ENCODE results near the gene PPP6R1. TPM values are rescaled to one million over a fixed set of nuclear protein-coding genes. Genes with fewer than 3 reads are reported as not detected.

The PPP6R1 gene
- total RNA-seq, 1 experiment from 2014 or later = 79.7 TPM

DNA sequence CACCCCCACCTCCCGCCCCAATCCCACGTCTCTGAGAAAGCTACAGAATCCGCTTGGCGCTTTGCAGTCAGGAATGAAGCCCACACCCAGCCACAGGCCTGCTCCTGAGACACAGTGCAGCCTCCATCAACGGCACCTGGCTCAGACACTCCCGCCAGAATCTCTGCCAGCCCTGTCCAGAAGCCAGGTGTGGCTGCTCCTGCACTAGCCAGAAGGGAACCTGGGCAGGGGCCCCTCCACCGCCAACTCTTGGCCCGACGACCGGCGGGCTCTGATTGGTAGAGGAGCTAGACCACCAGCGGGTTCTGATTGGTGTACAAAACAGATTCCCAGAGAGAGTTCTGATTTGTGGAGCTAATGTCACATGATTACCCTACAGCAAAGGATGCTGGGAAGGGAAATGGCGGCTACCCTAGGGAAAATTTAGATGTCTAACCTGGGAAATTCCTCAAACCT is 2.9 kb upstream of the PPP6R1 start:
- TF ChIP-seq, protein P1, sequence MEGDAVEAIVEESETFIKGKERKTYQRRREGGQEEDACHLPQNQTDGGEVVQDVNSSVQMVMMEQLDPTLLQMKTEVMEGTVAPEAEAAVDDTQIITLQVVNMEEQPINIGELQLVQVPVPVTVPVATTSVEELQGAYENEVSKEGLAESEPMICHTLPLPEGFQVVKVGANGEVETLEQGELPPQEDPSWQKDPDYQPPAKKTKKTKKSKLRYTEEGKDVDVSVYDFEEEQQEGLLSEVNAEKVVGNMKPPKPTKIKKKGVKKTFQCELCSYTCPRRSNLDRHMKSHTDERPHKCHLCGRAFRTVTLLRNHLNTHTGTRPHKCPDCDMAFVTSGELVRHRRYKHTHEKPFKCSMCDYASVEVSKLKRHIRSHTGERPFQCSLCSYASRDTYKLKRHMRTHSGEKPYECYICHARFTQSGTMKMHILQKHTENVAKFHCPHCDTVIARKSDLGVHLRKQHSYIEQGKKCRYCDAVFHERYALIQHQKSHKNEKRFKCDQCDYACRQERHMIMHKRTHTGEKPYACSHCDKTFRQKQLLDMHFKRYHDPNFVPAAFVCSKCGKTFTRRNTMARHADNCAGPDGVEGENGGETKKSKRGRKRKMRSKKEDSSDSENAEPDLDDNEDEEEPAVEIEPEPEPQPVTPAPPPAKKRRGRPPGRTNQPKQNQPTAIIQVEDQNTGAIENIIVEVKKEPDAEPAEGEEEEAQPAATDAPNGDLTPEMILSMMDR (conservative IDR thresholded peaks at IDR 0.05) = no peak
- Histone ChIP-seq H3K4me2 (ENCODE audit: insufficient read depth, insufficient read length, low read length) (no peak overlapping the region), H3K27me3 (ENCODE audit: insufficient read depth, low read length) (no peaks in the 10 kb centered on the region), H3K79me2 (ENCODE audit: insufficient read depth, low read length) (peaks cover 14% of the 10 kb centered on the region; the same call in 1 of the 2 replicates), H2BK120ac (ENCODE audit: low read depth, low read length, poor library complexity, severe bottlenecking) (no peak overlapping the region), H3K27ac (ENCODE audit: insufficient read length, low read depth, low read length) (no peak overlapping the region), H2AK5ac (ENCODE audit: insufficient read length, low read length) (no peak overlapping the region), H3K18ac (ENCODE audit: insufficient read length, low read depth, low read length) (no peak overlapping the region), H3K23me2 (ENCODE audit: insufficient read length, low read depth, low read length, poor library complexity, severe bottlenecking) (peaks cover 9% of the 10 kb centered on the region), H3K14ac (ENCODE audit: insufficient read depth, low read length) (no peak overlapping the region), H3K9ac (ENCODE audit: extremely low read depth, insufficient read length, low read length) (no peak overlapping the region), H3K56ac (ENCODE audit: insufficient read length, low read depth, low read length) (no peak overlapping the region), H2BK15ac (ENCODE audit: low read depth, low read length) (no peak overlapping the region), H4K91ac (ENCODE audit: insufficient read length, low read depth, low read length) (no peak overlapping the region), H2BK20ac (ENCODE audit: low read depth, low read length, poor library complexity, severe bottlenecking) (no peak overlapping the region), H3K4ac (ENCODE audit: low read depth, low read length) (no peak overlapping the region), H3K23ac (ENCODE audit: insufficient read length, low read depth, low read length) (no peak overlapping the region), H4K5ac (ENCODE audit: insufficient read length, low read depth, low read length) (no peak overlapping the region), H2BK5ac (ENCODE audit: insufficient read length, low read length) (no peak overlapping the region), H2AFZ (ENCODE audit: low read length) (no peak overlapping the region), H3K9me3 (ENCODE audit: control insufficient read depth, low read depth, low read length) (peaks cover 4% of the 10 kb centered on the region), H3T11ph (ENCODE audit: low read length) (no peak overlapping the region), H3K4me1 (ENCODE audit: insufficient read depth, low read length) (peaks cover 4% of the 10 kb centered on the region; the same call in 1 of the 2 replicates), H2BK12ac (ENCODE audit: insufficient read length, low read depth, low read length) (no peak overlapping the region), H4K20me1 (ENCODE audit: control insufficient read depth, insufficient read depth, insufficient read length) (no peaks in the 10 kb centered on the region), H4K8ac (replicated peaks; ENCODE audit: insufficient read length, low read depth, low read length) (no peak overlapping the region), H3K79me1 (ENCODE audit: insufficient read depth, low read depth, low read length, poor library complexity, severe bottlenecking) (peaks cover 8% of the 10 kb centered on the region)
- Mint-ChIP-seq H3K36me3 (ENCODE audit: insufficient read depth in 1 of 3, low read depth in 3 of 3) (peaks cover 10 to 11% (median 10%) of the 10 kb centered on the region in 3 experiments), H3K4me3 (no peak overlapping the region), H3K9me3 (peaks cover 6% of the 10 kb centered on the region in 2 experiments), H3K27me3 (ENCODE audit: low read depth) (no peaks in the 10 kb centered on the region; the same call in 1 of the 2 replicates), H3K4me1 (peaks cover 13 to 26% of the 10 kb centered on the region in 2 experiments), H3K27ac (no peak overlapping the region)
- no CpG with 5 or more reads among the region's 13 CpGs for WGBS (ENCODE audit: extremely low coverage, insufficient read length, low lambda C conversion rate)
- peak; percentile 64 for DNase-seq

All from H9 (cell line).